ENCODE results near the gene PEA15.

Gene PEA15

DNA sequence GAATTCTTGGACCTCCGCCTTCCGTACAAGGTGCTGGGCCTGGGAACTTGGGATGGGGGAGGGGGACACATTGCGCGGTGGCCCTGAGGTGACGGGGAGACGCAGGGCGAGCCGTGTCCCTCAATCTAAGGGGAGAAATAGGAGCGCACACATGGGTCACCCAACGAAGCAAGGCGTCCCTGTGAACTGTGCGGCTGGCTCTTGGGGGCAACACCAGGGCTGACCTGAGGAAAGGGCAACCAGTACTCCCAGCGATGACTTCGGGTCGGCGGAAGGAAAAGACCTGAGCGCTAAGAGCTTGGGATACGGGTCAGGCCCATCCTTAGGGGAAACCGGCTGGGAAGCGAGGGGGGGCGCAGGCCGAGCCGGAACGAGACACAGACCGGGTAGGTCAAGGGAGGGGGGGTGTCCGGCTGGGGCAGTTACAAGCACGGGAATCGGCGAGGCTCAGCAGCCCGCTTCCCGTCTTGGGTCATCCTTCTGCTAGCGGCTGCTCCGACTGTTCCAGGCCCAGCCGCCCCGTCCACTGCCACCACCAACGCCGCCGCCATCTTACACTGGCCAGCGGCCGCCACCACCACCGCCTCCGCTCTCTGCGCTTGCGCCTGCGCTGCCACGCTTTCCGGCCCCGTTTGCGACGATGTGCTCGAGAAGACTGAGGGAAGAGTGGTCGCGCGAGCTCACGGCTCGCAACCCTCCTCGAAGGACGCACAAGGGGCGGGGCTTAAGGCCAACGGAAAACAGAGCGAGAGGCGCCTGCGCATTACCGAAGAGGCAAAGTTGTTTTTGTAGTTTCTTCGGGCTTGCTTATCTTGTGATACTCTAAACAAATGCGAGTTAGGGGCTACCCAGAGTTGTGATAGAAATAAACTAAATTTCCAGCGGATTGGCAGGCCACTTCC is 57.0 kb downstream of the PEA15 start, which contains the start of gene DCAF8:
TSS of gene DCAF8 (minus strand) at position 657 of the 902 bp plus-strand sequence. CDS start 18,541 bp downstream, outside the sequence.
- peak; percentile 97 for DNase-seq (ENCODE audit: low read depth)
- H3K4me3 ChIP-seq (ENCODE audit: low read depth, low read length) = peak within 1 kb of the TSS; percentile 87
- TF ChIP-seq, protein P1, sequence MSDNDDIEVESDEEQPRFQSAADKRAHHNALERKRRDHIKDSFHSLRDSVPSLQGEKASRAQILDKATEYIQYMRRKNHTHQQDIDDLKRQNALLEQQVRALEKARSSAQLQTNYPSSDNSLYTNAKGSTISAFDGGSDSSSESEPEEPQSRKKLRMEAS (IDR thresholded peaks at IDR 0.05; ENCODE audit: low read depth, low read length) = peak; percentile 62
- TF ChIP-seq, protein P2, sequence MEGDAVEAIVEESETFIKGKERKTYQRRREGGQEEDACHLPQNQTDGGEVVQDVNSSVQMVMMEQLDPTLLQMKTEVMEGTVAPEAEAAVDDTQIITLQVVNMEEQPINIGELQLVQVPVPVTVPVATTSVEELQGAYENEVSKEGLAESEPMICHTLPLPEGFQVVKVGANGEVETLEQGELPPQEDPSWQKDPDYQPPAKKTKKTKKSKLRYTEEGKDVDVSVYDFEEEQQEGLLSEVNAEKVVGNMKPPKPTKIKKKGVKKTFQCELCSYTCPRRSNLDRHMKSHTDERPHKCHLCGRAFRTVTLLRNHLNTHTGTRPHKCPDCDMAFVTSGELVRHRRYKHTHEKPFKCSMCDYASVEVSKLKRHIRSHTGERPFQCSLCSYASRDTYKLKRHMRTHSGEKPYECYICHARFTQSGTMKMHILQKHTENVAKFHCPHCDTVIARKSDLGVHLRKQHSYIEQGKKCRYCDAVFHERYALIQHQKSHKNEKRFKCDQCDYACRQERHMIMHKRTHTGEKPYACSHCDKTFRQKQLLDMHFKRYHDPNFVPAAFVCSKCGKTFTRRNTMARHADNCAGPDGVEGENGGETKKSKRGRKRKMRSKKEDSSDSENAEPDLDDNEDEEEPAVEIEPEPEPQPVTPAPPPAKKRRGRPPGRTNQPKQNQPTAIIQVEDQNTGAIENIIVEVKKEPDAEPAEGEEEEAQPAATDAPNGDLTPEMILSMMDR (IDR thresholded peaks at IDR 0.05; ENCODE audit: low read depth, low read length) = no peak
- TF ChIP-seq POLR2A (IDR thresholded peaks at IDR 0.05; ENCODE audit: extremely low read depth, insufficient read length) (peak; percentile 82), MYC (IDR thresholded peaks at IDR 0.05; ENCODE audit: low read depth, low read length) (peak; percentile 37)

- DNase-seq (ENCODE audit: low read depth) = no peak
- TF ChIP-seq, protein P2 (IDR thresholded peaks at IDR 0.05; ENCODE audit: low read depth, low read length) = no peak
- TF ChIP-seq POLR2A (IDR thresholded peaks at IDR 0.05; ENCODE audit: extremely low read depth, insufficient read length) = no peak
- no peak for TF ChIP-seq MYC (IDR thresholded peaks at IDR 0.05; ENCODE audit: low read depth, low read length)
- TF ChIP-seq, protein P1 (IDR thresholded peaks at IDR 0.05; ENCODE audit: low read depth, low read length) = no peak
- no peak overlapping the region for H3K4me3 ChIP-seq (ENCODE audit: low read depth, low read length)
Observed at GRCh38 chr1:160264795-160265307, 59.7 kb downstream of the PEA15 start.
